ENCODE measurements around the gene COG3. TPM values are rescaled to one million over a fixed set of nuclear protein-coding genes. Genes with fewer than 3 reads are reported as not detected.

The COG3 gene
- total and polyA plus RNA-seq, 10 of the 15 experiments (the other 5 are each of a cell fraction or from before 2014, with no cell fraction given) = 6.1 to 35.1 (median 22.6) TPM

- Histone ChIP-seq H3K36me3 (ENCODE audit: control insufficient read depth in 2 of 2, insufficient read depth in 2 of 2, low read length in 1 of 2) (no peaks in the 10 kb centered on the region), H2AFZ (ENCODE audit: control insufficient read depth, low read depth, low read length) (no peak overlapping the region), H3K27me3 (replicated peaks in 1 of 2; ENCODE audit: control insufficient read depth in 2 of 2, insufficient read depth in 2 of 2, low read length in 1 of 2) (peaks cover 0 to 2% of the 10 kb centered on the region in 2 experiments; a peak in 1 of 4 replicates), H4K20me1 (ENCODE audit: control insufficient read depth, insufficient read depth) (no peaks in the 10 kb centered on the region), H3K9ac (ENCODE audit: control insufficient read depth, insufficient read depth, low read length) (no peak overlapping the region), H3K4me1 (ENCODE audit: control insufficient read depth, insufficient read depth, low read length) (peaks cover 10% of the 10 kb centered on the region), H3K4me2 (ENCODE audit: control insufficient read depth, insufficient read depth) (no peak overlapping the region), H3K9me3 (replicated peaks; ENCODE audit: control insufficient read depth, insufficient read depth, low read length) (no peaks in the 10 kb centered on the region), H3K4me3 (no peak overlapping the region), H3K27ac (ENCODE audit: control insufficient read depth, insufficient read depth) (no peak overlapping the region), H3K79me2 (ENCODE audit: control insufficient read depth, insufficient read depth, low read length) (no peaks in the 10 kb centered on the region)
- RAD21 ChIA-PET (ENCODE audit: unreplicated experiment) = no interaction called here
- POLR2A ChIA-PET = no interaction called here
- no peak for FAIRE-seq
- no TSS peak for BruUV-seq (replicated peaks)
- DNase-seq (ENCODE audit: low read depth, low spot score) = no peak
- intact Hi-C loops (cut with micrococcal nuclease; ENCODE audit: unreplicated experiment) (no loop called here), in situ Hi-C loops (cut with MboI) (no loop called here)
- TF ChIP-seq ATF7 (IDR thresholded peaks at IDR 0.05; ENCODE audit: low read depth) = no peak
- TF ChIP-seq HCFC1 (IDR thresholded peaks at IDR 0.05; ENCODE audit: low read length) = no peak
- no peak for TF ChIP-seq CREB1 (IDR thresholded peaks at IDR 0.05; ENCODE audit: low read depth)
- TF ChIP-seq MEF2B (IDR thresholded peaks at IDR 0.05; ENCODE audit: partially characterized antibody, poor library complexity, severe bottlenecking) = no peak
- TF ChIP-seq POLR2A (IDR thresholded peaks at IDR 0.05; ENCODE audit: low read depth, low read length) = no peak
- TF ChIP-seq JUNB (IDR thresholded peaks at IDR 0.05) = no peak
- TF ChIP-seq, protein P1, sequence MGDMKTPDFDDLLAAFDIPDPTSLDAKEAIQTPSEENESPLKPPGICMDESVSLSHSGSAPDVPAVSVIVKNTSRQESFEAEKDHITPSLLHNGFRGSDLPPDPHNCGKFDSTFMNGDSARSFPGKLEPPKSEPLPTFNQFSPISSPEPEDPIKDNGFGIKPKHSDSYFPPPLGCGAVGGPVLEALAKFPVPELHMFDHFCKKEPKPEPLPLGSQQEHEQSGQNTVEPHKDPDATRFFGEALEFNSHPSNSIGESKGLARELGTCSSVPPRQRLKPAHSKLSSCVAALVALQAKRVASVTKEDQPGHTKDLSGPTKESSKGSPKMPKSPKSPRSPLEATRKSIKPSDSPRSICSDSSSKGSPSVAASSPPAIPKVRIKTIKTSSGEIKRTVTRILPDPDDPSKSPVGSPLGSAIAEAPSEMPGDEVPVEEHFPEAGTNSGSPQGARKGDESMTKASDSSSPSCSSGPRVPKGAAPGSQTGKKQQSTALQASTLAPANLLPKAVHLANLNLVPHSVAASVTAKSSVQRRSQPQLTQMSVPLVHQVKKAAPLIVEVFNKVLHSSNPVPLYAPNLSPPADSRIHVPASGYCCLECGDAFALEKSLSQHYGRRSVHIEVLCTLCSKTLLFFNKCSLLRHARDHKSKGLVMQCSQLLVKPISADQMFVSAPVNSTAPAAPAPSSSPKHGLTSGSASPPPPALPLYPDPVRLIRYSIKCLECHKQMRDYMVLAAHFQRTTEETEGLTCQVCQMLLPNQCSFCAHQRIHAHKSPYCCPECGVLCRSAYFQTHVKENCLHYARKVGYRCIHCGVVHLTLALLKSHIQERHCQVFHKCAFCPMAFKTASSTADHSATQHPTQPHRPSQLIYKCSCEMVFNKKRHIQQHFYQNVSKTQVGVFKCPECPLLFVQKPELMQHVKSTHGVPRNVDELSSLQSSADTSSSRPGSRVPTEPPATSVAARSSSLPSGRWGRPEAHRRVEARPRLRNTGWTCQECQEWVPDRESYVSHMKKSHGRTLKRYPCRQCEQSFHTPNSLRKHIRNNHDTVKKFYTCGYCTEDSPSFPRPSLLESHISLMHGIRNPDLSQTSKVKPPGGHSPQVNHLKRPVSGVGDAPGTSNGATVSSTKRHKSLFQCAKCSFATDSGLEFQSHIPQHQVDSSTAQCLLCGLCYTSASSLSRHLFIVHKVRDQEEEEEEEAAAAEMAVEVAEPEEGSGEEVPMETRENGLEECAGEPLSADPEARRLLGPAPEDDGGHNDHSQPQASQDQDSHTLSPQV (IDR thresholded peaks at IDR 0.05) = no peak
- no peak for TF ChIP-seq TAF1 (IDR thresholded peaks at IDR 0.05; ENCODE audit: borderline replicate concordance, low read depth, low read length)
- no peak for TF ChIP-seq RFX5 (IDR thresholded peaks at IDR 0.05; ENCODE audit: low read depth, low read length)
- TF ChIP-seq, protein P2, sequence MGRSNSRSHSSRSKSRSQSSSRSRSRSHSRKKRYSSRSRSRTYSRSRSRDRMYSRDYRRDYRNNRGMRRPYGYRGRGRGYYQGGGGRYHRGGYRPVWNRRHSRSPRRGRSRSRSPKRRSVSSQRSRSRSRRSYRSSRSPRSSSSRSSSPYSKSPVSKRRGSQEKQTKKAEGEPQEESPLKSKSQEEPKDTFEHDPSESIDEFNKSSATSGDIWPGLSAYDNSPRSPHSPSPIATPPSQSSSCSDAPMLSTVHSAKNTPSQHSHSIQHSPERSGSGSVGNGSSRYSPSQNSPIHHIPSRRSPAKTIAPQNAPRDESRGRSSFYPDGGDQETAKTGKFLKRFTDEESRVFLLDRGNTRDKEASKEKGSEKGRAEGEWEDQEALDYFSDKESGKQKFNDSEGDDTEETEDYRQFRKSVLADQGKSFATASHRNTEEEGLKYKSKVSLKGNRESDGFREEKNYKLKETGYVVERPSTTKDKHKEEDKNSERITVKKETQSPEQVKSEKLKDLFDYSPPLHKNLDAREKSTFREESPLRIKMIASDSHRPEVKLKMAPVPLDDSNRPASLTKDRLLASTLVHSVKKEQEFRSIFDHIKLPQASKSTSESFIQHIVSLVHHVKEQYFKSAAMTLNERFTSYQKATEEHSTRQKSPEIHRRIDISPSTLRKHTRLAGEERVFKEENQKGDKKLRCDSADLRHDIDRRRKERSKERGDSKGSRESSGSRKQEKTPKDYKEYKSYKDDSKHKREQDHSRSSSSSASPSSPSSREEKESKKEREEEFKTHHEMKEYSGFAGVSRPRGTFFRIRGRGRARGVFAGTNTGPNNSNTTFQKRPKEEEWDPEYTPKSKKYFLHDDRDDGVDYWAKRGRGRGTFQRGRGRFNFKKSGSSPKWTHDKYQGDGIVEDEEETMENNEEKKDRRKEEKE (IDR thresholded peaks at IDR 0.05) = no peak
- TF ChIP-seq YY1 (IDR thresholded peaks at IDR 0.05; ENCODE audit: low read depth, low read length) = no peak
- WGBS (ENCODE audit: insufficient coverage, insufficient replicate concordance, low lambda C conversion rate, missing lambda C conversion rate) = 44% methylated on average over 7 of the region's 7 CpGs
- CTCF ChIA-PET = no interaction called here
- SMC1A ChIA-PET (ENCODE audit: uncharacterized antibody, unreplicated experiment) = interaction anchor here (0.9 kb wide), 1 partner anchor 77 kb away, joined by 3 read pairs; no protein-coding TSS in a partner anchor
- ATAC-seq = no peak
These were observed 18.6 kb upstream of the COG3 start for GRCh38 chr13:45446181-45446580.
